Neural cell (in vitro differentiated cells): ENCODE results near the gene SLC25A18.

Experiments used
- CTCF ChIP-seq: fragments of 450-650 bp; IDR thresholded peaks from 2 replicates; pipeline ENCODE4 v1.5.1; 2014; ENCODE audit warnings: antibody characterized with exemption, mild to moderate bottlenecking, moderate library complexity; ENCODE audit not compliant: poor library complexity, severe bottlenecking
- SMC3 ChIP-seq: fragments of 450-650 bp; conservative IDR thresholded peaks from 2 replicates; pipeline ENCODE4 v1.6.1; 2014; ENCODE audit warnings: antibody characterized with exemption, mild to moderate bottlenecking, moderate library complexity; ENCODE audit not compliant: poor library complexity

GRCh38 chr22:17552737-17553136 lies 10.6 kb upstream of the SLC25A18 start:
- no peak for TF ChIP-seq CTCF
- TF ChIP-seq SMC3 = no peak
